ENCODE results near the gene COL9A3.

COL9A3 gene

DNA sequence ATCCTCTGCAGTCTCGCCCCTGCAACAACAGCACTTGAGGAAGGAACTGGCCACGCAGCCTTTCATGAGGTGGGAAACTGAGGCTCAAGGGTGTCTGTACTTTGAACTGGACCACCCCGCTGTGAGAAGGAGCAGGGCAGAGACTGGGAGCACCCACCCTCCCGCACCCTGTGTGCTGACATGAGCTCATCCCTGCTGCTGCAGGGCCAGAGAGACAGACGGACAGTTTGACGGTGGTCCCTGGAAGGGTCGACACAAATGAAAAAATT is 37.5 kb upstream of the COL9A3 start:
- no peak for DNase-seq

- DNase-seq: no peak
Measured at GRCh38 chr20:62780204-62780603, 36.6 kb upstream of the COL9A3 start.

- DNase-seq: no peak
Measured at GRCh38 chr20:62780696-62781095, 36.2 kb upstream of the COL9A3 start.

DNA sequence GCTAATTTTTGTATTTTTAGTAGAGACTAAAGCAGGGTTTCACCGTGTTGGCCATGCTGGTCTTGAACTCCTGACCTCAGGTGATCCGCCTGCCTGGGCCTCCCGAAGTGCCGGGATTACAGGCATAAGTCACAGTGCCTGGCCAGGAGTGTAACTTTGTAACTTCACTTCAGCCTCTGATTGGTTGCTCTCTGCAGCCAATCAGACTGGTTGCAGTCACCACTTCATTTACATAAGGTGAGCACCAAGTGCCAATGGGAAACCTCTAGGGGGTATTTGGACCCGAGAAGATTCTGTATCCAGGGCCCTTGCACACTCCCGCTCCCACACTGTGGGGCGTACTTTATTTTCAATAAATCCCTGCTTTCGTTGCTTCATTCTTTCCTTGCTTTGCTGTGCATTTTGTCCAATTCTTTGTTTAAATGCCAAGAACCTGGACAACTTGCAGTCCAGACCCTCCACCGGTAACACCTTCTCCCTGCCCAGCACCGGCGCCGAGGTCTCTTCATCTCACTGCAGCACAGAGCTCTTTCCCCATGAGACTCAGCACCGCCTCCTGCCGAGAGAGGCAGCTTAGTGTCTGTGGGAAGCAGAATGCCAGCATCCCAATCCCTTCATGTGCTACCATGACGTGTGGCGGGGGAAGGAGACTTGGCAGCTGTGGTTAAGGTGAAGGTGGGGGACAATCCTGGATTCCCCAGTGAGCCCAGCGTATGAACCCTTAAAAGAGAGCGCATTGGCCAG is 34.5 kb upstream of the COL9A3 start:
- no peak for DNase-seq

DNA sequence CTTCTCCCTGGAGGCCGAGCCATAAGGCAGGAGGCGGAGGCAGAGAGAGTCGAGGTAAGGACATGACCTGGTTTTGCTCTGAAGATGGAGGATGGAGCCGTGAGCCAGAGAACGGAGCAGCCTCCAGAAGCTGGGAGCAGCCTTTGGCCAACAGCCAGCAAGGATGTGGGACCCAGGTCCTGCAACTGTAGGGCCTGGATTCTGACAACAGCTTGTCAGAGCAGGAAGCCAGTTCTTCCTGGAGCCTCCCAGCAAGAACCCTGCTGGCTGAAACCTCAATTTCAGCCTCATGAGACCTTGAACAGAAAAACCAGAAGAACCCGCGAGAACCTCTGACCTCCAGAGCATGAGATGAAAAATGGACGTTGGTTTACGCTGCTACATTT is 34.0 kb upstream of the COL9A3 start:
- no peak for DNase-seq

DNA sequence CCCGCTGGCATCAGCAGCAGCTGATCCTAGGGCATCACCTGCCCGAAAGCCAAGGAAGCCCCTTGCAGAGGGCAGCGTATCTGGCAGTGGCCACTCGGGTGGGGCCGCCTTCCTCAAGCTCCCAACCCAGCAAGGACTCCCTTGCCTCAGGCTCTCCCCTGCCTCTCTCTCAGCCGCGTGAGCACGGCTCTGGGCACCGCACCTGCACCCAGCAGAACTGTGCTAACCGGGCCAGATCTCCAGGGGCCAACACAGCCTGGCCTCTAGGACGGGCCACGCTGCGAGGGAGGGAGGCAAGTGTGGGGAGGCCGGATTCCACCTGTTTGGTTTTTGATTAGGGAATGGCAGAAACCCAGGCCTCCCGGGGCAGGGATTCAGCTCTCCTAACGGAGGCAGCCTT is 32.4 kb upstream of the COL9A3 start:
- no peak for DNase-seq

- DNase-seq: no peak
Measured at GRCh38 chr20:62785393-62785792, 31.5 kb upstream of the COL9A3 start.

- no peak for DNase-seq
Measured at GRCh38 chr20:62786157-62786556, 30.7 kb upstream of the COL9A3 start.

GRCh38 chr20:62787321-62787720 is 29.5 kb upstream of the COL9A3 start:
- DNase-seq: peak; percentile 67 to 84 (median 75)

- peak; percentile 25 to 47 (median 42) for DNase-seq
Measured at GRCh38 chr20:62787866-62788265, 29.0 kb upstream of the COL9A3 start.

GRCh38 chr20:62788607-62789006 is 28.2 kb upstream of the COL9A3 start:
- no peak for DNase-seq

DNA sequence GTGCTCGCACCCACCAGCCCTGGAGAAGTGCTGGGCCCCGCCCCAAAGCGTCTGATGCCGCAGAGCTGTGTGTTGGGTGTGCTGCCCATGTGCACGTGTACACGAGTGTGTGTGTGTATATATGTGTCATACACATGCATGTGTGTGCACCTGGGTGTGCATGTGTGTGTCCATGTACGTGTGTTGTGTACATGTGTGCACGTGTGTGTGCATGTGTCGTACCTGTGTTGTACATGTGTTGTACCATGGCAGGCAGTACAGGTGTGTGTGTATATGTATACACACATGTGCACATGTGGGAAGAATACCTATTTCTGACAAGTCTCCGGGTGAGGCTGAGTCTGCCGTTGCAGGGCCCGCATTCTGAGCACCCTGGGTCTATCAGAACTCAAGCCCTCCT is 26.8 kb upstream of the COL9A3 start:
- no peak for DNase-seq

DNA sequence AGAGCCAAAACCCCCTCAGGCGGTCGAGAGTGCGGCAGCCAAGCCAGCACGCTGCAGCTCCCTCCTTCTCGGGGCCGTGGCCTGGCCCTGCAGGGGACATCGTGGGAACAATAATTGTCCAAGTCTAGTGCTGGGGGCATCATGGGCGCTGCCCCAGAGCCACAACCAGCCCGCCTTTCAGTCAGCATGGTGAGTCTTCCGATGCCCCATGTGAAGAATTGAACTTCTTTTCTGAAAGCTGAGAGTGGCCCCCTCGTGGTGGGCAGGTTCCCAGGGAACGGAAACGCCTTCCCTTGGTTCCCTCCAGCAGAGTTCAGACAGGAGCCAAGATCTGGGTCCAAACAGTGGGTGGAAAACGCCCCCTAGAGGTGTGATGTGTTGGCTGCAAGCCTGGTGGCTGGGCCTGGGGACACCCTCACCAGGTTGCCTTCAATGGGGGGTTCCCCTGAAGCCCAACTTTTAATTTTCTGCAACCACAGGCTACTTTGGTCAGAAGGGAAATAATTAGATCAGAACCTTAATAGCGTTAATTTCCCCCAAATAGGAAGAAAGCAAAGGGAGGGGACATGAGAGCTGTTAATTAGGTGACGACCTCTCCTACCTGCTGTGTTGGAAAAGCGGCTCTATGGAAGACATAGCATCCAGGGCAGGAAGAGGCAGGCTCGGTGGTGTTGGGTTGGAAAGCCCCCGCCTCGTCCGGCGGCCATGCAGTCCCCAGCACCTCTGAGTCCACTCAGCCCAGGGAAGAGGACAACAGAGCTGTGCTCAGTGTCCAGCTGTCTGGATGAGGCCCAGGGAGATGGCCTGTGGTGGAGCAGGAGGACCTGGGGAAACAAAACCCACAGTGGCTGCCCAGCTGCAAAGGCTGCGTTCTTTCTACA is 25.3 kb upstream of the COL9A3 start:
- DNase-seq: peak; percentile 92 to 93 (median 93)

GRCh38 chr20:62792182-62792939 is 24.5 kb upstream of the COL9A3 start:
- DNase-seq: peak in 1 of 3 donors; percentile 38

- DNase-seq: no peak
Measured at GRCh38 chr20:62792940-62793756, 23.7 kb upstream of the COL9A3 start.

DNA sequence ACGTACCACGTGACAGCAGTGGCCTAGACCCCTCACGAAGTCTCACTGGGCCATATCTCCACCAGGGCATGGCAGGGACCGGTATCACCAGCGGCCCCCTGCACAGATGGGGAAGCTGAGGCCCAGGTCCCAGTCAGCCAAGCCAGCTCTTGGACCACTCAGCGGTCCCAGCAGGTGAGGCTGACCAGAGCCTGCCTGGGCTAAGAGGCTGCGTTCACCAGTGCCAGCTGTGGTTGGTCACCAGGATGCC is 23.2 kb upstream of the COL9A3 start:
- no peak for DNase-seq

GRCh38 chr20:62794007-62794724 is 22.7 kb upstream of the COL9A3 start:
- DNase-seq: peak; percentile 96 to 99 (median 99)

- DNase-seq: peak; percentile 50 to 65 (median 57)
Measured at GRCh38 chr20:62795023-62795761, 21.7 kb upstream of the COL9A3 start.

GRCh38 chr20:62796699-62797491 is 20.0 kb upstream of the COL9A3 start:
- DNase-seq: no peak

DNA sequence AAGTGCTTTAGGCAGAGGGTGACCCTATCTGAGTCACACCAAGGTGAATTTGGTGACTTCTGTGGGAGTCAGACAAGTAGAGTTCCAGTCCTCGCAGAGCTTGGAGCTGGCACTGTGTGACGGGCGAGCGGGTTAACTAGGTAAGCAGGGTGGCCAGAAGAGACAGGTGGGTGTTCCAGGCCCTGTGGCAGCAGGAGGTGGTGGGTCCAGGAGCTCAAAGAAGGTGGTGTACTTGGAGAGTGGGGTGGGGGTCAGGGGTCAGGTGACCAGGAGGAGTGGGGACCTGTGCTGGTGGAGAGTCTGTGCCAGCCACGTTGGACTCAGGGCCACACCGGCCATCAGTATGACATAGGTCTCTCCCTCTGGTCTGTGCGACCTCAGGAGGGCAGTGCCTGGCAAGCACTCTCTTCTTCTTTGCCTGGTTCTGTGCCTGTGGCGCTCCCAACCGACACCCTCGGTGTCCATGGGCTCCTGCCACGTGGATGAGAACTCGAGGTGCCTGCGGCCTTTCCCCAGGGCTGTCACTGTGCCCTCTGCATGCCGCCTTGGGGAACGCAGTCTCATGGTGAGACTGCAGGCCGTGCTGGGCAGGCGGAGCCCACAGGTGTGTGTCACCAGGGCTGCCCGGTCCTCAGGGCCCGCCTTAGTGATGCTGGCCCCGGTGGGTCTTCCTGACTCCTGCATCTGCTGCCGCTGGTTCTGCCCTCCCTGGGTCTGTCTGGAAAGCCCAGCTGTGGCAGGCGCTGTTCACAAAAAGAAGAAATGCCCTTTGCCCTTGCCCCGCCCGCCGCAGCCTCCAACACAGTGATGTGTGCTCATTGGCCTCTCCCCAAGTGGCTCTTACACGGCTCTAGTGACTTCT is 18.9 kb upstream of the COL9A3 start:
- peak in 1 of 3 donors; percentile 27 for DNase-seq

All from suppressor macrophage treated with lipopolysaccharide for 1 hour (primary cell).